Gastrocnemius medialis (tissue), 4 donors: ENCODE data around the gene NDST3.

ENCODE experiments used
- CTCF ChIP-seq, 5 experiments: fragments of 450-650 bp in 3 of 5; fragments of 200-600 bp in 2 of 5; sonication (generic) in 2 of 5; IDR thresholded peaks in 4 of 5; conservative IDR thresholded peaks in 1 of 5; 1 replicate in 4 of 5; 2 replicates in 1 of 5; pipeline ENCODE4 v1.5.1; 2016 to 2019; ENCODE audit warnings: antibody characterized with exemption in 5 of 5, mild to moderate bottlenecking in 3 of 5, moderate library complexity in 3 of 5
- POLR2A ChIP-seq, 2 donors: fragments of 450-650 bp; IDR thresholded peaks; one replicate each; pipeline ENCODE4 v1.6.1; 2017; ENCODE audit warnings: antibody characterized with exemption in 2 of 2, mild to moderate bottlenecking in 2 of 2, moderate library complexity in 2 of 2

DNA sequence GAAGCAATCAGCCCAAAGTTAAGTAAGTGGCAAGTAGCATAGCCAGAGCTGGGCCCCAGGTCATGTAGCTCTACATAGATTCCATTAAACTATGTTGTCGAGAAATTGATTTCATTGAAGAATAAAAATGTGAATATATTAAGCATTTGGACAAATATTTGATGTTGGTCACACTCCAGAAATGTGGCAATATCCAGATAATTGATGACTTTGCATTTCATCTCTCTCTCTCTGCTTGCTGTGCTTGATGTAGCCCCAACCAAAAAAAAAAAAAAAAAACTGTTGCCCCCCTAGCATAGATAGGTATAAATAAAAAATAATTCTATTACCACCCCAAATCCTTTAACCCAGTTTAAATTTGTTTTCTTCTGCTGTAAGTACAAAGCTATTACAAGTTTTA is 7.5 kb upstream of the NDST3 start:
- no peak for TF ChIP-seq POLR2A (IDR thresholded peaks at IDR 0.05)
- TF ChIP-seq CTCF (IDR thresholded peaks at IDR 0.05 in 4 of 5, conservative IDR thresholded peaks at IDR 0.05 in 1 of 5) = no peak
